ENCODE results near the gene WFIKKN1. TPM values are rescaled to one million over a fixed set of nuclear protein-coding genes. Genes with fewer than 3 reads are reported as not detected.
A peak's percentile ranks its signal among the peaks of the same experiment; 100 is the strongest.

The WFIKKN1 gene
- polyA plus RNA-seq, 3 donors, result 0.76 TPM; not detected in 2

DNA sequence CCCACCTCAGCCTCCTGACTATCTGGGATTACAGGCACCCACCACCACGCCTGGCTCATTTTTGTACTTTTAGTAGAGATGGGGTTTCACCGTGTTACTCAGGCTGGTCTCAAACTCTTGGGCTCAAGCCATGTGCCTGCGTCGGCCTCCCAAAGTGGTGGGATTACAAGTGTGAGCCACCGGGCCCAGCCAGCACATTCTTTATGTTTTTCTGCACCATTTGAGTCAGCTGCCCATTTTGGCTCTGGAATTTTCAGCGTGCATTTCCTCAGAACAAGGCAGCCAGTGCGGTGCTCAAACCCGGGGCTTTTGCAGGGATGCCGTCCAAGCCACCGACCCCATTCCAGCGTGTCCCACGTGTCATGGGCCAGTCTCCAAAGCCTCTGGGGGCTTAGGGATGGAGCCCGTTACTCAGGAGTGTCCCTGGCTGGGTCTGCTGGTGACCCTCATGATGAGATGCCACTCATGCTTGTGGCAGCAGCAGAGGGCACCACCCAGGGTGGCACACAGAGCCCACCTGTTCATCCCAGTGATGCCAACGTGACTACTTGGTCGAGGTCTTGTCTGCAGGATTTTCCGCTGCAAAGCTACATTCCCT is 44.6 kb upstream of the WFIKKN1 start:
- TF ChIP-seq, protein P1, sequence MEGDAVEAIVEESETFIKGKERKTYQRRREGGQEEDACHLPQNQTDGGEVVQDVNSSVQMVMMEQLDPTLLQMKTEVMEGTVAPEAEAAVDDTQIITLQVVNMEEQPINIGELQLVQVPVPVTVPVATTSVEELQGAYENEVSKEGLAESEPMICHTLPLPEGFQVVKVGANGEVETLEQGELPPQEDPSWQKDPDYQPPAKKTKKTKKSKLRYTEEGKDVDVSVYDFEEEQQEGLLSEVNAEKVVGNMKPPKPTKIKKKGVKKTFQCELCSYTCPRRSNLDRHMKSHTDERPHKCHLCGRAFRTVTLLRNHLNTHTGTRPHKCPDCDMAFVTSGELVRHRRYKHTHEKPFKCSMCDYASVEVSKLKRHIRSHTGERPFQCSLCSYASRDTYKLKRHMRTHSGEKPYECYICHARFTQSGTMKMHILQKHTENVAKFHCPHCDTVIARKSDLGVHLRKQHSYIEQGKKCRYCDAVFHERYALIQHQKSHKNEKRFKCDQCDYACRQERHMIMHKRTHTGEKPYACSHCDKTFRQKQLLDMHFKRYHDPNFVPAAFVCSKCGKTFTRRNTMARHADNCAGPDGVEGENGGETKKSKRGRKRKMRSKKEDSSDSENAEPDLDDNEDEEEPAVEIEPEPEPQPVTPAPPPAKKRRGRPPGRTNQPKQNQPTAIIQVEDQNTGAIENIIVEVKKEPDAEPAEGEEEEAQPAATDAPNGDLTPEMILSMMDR (IDR thresholded peaks at IDR 0.05), result no peak
- peaks cover 0 to 2% of the 10 kb centered on the region in 2 donors for H3K36me3 ChIP-seq (replicated peaks in 1 of 2; ENCODE audit: control insufficient read depth in 1 of 2, insufficient read depth in 2 of 2, low read length in 2 of 2)
- DNase-seq, result no peak
- no peak overlapping the region for H3K9ac ChIP-seq (ENCODE audit: insufficient read depth, low read length, poor library complexity, severe bottlenecking)
- no peak overlapping the region for H3K4me3 Mint-ChIP-seq
- H3K27me3 Mint-ChIP-seq (ENCODE audit: low read depth in 3 of 3), result peaks cover 2 to 16% (median 12%) of the 10 kb centered on the region in 3 donors
- H3K4me3 ChIP-seq (replicated peaks in 1 of 3; ENCODE audit: low read depth in 2 of 3, low read length in 3 of 3), result no peak overlapping the region
- peaks cover 20% of the 10 kb centered on the region for H3K4me1 Mint-ChIP-seq
- H3K4me1 ChIP-seq (ENCODE audit: control insufficient read depth in 1 of 2, insufficient read depth in 2 of 2, low read length in 2 of 2), result peaks cover 24 to 28% of the 10 kb centered on the region in 2 donors
- H2AFZ ChIP-seq (ENCODE audit: insufficient read depth, low read depth, low read length, poor library complexity, severe bottlenecking), result no peak overlapping the region
- H3K36me3 Mint-ChIP-seq, result peaks cover 0 to 2% of the 10 kb centered on the region in 2 donors
- H3K27me3 ChIP-seq (ENCODE audit: control insufficient read depth in 2 of 2, insufficient read depth in 2 of 2, low read length in 2 of 2), result peaks cover 0 to 7% of the 10 kb centered on the region in 2 donors
- H4K20me1 ChIP-seq (ENCODE audit: insufficient read depth, low read length), result no peaks in the 10 kb centered on the region
- H3K4me2 ChIP-seq (replicated peaks; ENCODE audit: extremely low read depth, low read length, poor library complexity, severe bottlenecking), result no peak overlapping the region
- H3K79me2 ChIP-seq (ENCODE audit: insufficient read depth, low read length), result peaks cover 24% of the 10 kb centered on the region
- no peak overlapping the region for H3K27ac Mint-ChIP-seq
- 78% methylated on average over 15 of the region's 16 CpGs for WGBS (ENCODE audit: insufficient coverage)
- H3K27ac ChIP-seq (ENCODE audit: low read depth in 1 of 2, low read length in 2 of 2), result no peak overlapping the region
- H3K9me3 Mint-ChIP-seq, result peaks cover 0 to 3% (median 0%) of the 10 kb centered on the region in 7 donors
- H3K9me3 ChIP-seq (replicated peaks in 1 of 2; ENCODE audit: control insufficient read depth in 1 of 2, insufficient read depth in 1 of 2, low read length in 2 of 2), result no peaks in the 10 kb centered on the region
- intact Hi-C loops (cut with micrococcal nuclease), result loop anchor here (5.0 kb wide), 1 partner anchor 96 kb away; the partner anchor contains the start of genes JMJD8 (in 2 of the 2) and STUB1 (in 2 of the 2)

DNA sequence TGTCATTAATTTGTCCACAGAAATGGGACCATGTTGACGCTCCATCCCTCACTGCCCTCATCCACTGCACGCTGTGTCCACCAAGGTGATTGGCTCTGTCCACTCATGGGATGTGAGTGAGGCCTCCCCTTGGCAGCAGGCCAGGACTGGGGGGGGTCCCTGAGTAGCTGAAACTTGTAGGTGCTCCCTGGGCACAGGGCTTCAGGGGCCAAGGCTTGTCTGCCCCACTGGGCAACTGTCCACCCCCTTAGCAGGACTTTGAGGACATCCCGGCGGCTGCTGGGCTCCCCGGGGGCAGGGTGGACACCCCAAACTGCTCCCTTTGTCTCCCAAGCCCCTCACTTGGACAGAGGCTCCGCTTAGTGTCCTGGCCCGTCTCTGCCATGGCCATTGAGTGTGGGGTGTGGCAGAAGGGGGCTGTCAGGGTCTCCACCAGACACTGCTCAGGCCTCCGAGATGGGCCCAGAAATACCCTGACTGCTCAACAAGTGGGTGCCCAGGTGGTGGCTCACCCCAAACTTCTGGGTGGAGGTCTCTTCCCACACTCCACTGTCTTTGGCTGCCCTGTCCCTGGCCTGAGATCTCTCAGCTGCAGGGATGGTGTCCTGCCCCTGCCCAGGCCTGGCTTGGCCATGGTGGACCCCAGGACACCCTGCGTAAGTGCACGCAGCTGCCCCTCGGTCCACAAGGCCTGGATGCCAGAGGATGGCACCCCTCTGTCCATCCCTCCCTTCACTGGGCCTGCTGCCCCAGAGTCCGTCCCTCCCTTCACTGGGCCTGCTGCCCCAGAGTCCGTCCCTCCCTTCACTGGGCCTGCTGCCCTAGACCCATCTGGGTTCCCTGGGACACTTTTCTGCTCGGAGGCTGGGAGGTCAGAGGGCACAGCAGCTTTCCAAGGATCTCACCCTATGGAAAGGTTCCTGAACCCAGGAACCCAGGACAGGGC is 43.9 kb upstream of the WFIKKN1 start:
- Histone ChIP-seq H3K4me3 (replicated peaks in 1 of 3; ENCODE audit: low read depth in 2 of 3, low read length in 3 of 3) (no peak overlapping the region), H3K4me2 (replicated peaks; ENCODE audit: extremely low read depth, low read length, poor library complexity, severe bottlenecking) (no peak overlapping the region), H4K20me1 (ENCODE audit: insufficient read depth, low read length) (no peaks in the 10 kb centered on the region), H3K9ac (ENCODE audit: insufficient read depth, low read length, poor library complexity, severe bottlenecking) (no peak overlapping the region), H3K79me2 (ENCODE audit: insufficient read depth, low read length) (peaks cover 32% of the 10 kb centered on the region), H3K9me3 (replicated peaks in 1 of 2; ENCODE audit: control insufficient read depth in 1 of 2, insufficient read depth in 1 of 2, low read length in 2 of 2) (no peaks in the 10 kb centered on the region), H3K27me3 (ENCODE audit: control insufficient read depth in 2 of 2, insufficient read depth in 2 of 2, low read length in 2 of 2) (peaks cover 0 to 7% of the 10 kb centered on the region in 2 donors), H2AFZ (ENCODE audit: insufficient read depth, low read depth, low read length, poor library complexity, severe bottlenecking) (no peak overlapping the region), H3K36me3 (replicated peaks in 1 of 2; ENCODE audit: control insufficient read depth in 1 of 2, insufficient read depth in 2 of 2, low read length in 2 of 2) (peaks cover 0 to 2% of the 10 kb centered on the region in 2 donors), H3K4me1 (ENCODE audit: control insufficient read depth in 1 of 2, insufficient read depth in 2 of 2, low read length in 2 of 2) (peaks cover 31 to 36% of the 10 kb centered on the region in 2 donors), H3K27ac (ENCODE audit: low read depth in 1 of 2, low read length in 2 of 2) (no peak overlapping the region)
- no peaks in the 10 kb centered on the region for H3K36me3 Mint-ChIP-seq
- intact Hi-C loops (cut with micrococcal nuclease), result loop anchor here (5.0 kb wide), 1 partner anchor 95 kb away; the partner anchor contains the start of genes JMJD8 (in 2 of the 2) and STUB1 (in 2 of the 2)
- DNase-seq, result no peak
- peaks cover 28% of the 10 kb centered on the region for H3K4me1 Mint-ChIP-seq
- TF ChIP-seq, protein P1 (IDR thresholded peaks at IDR 0.05), result no peak
- H3K27ac Mint-ChIP-seq, result peak overlapping the region in 4 of 7 donors; percentile 40 to 68 (median 46)
- peak overlapping the region; percentile 57 to 88 for H3K4me3 Mint-ChIP-seq
- peaks cover 0 to 3% (median 0%) of the 10 kb centered on the region in 7 donors for H3K9me3 Mint-ChIP-seq
- 93% methylated on average over 13 of the region's 14 CpGs for WGBS (ENCODE audit: insufficient coverage)
- H3K27me3 Mint-ChIP-seq (ENCODE audit: low read depth in 3 of 3), result peaks cover 2 to 16% (median 12%) of the 10 kb centered on the region in 3 donors
